ENCODE measurements around the gene COX5A.
"Not testable (repeated sequence)": the region's sequence is repeated elsewhere in the genome, so short reads cannot be mapped to it uniquely, and the experiment has no call there.

The COX5A gene

GRCh38 chr15:74906450-74907162 is 31.3 kb downstream of the COX5A start, which contains the start of gene FAM219B:
Gene FAM219B (minus strand): TSS chr15:74906851. CDS start chr15:74906800, 51 bp downstream.
- in situ Hi-C loops (cut with MboI; ENCODE audit: low pct_unique_long_range_greater_than_20kb, low sequenced_read_pairs), result no loop called here
- DNase-seq, result peak; percentile 86

GRCh38 chr15:74906067-74906449 is 31.8 kb downstream of the COX5A start:
- peak; percentile 65 for DNase-seq
- in situ Hi-C loops (cut with MboI; ENCODE audit: low pct_unique_long_range_greater_than_20kb, low sequenced_read_pairs), result no loop called here

- in situ Hi-C loops (cut with MboI; ENCODE audit: low pct_unique_long_range_greater_than_20kb, low sequenced_read_pairs), result no loop called here
- no peak for DNase-seq
Measured at GRCh38 chr15:74904190-74904805, 33.6 kb downstream of the COX5A start.

GRCh38 chr15:74903676-74904075 is 34.2 kb downstream of the COX5A start:
- in situ Hi-C loops (cut with MboI; ENCODE audit: low pct_unique_long_range_greater_than_20kb, low sequenced_read_pairs), result no loop called here
- DNase-seq, result no peak

GRCh38 chr15:74902295-74903075 is 35.4 kb downstream of the COX5A start:
- in situ Hi-C loops (cut with MboI; ENCODE audit: low pct_unique_long_range_greater_than_20kb, low sequenced_read_pairs), result no loop called here
- DNase-seq, result peak; percentile 71

- in situ Hi-C loops (cut with MboI; ENCODE audit: low pct_unique_long_range_greater_than_20kb, low sequenced_read_pairs), result no loop called here
- DNase-seq, result peak; percentile 92
Measured at GRCh38 chr15:74901612-74902063, 36.2 kb downstream of the COX5A start.

GRCh38 chr15:74897300-74897701 is 40.6 kb downstream of the COX5A start:
- no peak for DNase-seq
- in situ Hi-C loops (cut with MboI; ENCODE audit: low pct_unique_long_range_greater_than_20kb, low sequenced_read_pairs), result no loop called here

- DNase-seq, result no peak
- in situ Hi-C loops (cut with MboI; ENCODE audit: low pct_unique_long_range_greater_than_20kb, low sequenced_read_pairs), result no loop called here
Measured at GRCh38 chr15:74896316-74896715, 41.6 kb downstream of the COX5A start.

GRCh38 chr15:74895830-74896229 is 42.0 kb downstream of the COX5A start:
- in situ Hi-C loops (cut with MboI; ENCODE audit: low pct_unique_long_range_greater_than_20kb, low sequenced_read_pairs), result no loop called here
- DNase-seq, result no peak

GRCh38 chr15:74894383-74894782 is 43.5 kb downstream of the COX5A start:
- in situ Hi-C loops (cut with MboI; ENCODE audit: low pct_unique_long_range_greater_than_20kb, low sequenced_read_pairs); DNase-seq: not testable (repeated sequence)

GRCh38 chr15:74893627-74894026 is 44.2 kb downstream of the COX5A start:
- DNase-seq, result no peak
- in situ Hi-C loops (cut with MboI; ENCODE audit: low pct_unique_long_range_greater_than_20kb, low sequenced_read_pairs), result no loop called here

GRCh38 chr15:74892931-74893330 is 44.9 kb downstream of the COX5A start:
- in situ Hi-C loops (cut with MboI; ENCODE audit: low pct_unique_long_range_greater_than_20kb, low sequenced_read_pairs), result no loop called here
- no peak for DNase-seq

- in situ Hi-C loops (cut with MboI; ENCODE audit: low pct_unique_long_range_greater_than_20kb, low sequenced_read_pairs), result no loop called here
- no peak for DNase-seq
Measured at GRCh38 chr15:74892313-74892712, 45.6 kb downstream of the COX5A start.

GRCh38 chr15:74891469-74891868 is 46.4 kb downstream of the COX5A start:
- in situ Hi-C loops (cut with MboI; ENCODE audit: low pct_unique_long_range_greater_than_20kb, low sequenced_read_pairs), result no loop called here
- no peak for DNase-seq

- in situ Hi-C loops (cut with MboI; ENCODE audit: low pct_unique_long_range_greater_than_20kb, low sequenced_read_pairs), result no loop called here
Measured at GRCh38 chr15:74890665-74890960, 47.3 kb downstream of the COX5A start.

GRCh38 chr15:74889883-74890664 is 47.8 kb downstream of the COX5A start, which contains the start of gene MPI:
Gene MPI (plus strand): TSS chr15:74890042. CDS start chr15:74890074, 32 bp downstream.
- in situ Hi-C loops (cut with MboI; ENCODE audit: low pct_unique_long_range_greater_than_20kb, low sequenced_read_pairs), result no loop called here
- DNase-seq, result peak; percentile 91

More at GRCh38 chr15:74890665-74890960, 47.3 kb downstream of the COX5A start:
- no peak for DNase-seq

- in situ Hi-C loops (cut with MboI; ENCODE audit: low pct_unique_long_range_greater_than_20kb, low sequenced_read_pairs), result no loop called here
Measured at GRCh38 chr15:74889390-74889882, 48.4 kb downstream of the COX5A start.

GRCh38 chr15:74888716-74889115 is 49.2 kb downstream of the COX5A start:
- no peak for DNase-seq
- in situ Hi-C loops (cut with MboI; ENCODE audit: low pct_unique_long_range_greater_than_20kb, low sequenced_read_pairs), result no loop called here

More at GRCh38 chr15:74889390-74889882, 48.4 kb downstream of the COX5A start:
- DNase-seq, result peak; percentile 86

Data from KBM-7 (cell line).